Activated T-cell treated with anti-CD3 and anti-CD28 coated beads for 24 hours (primary cell): Measurements from ENCODE around the gene RAB6A.
A peak's percentile ranks its signal among the peaks of the same experiment; 100 is the strongest.
"Not testable (repeated sequence)": the region's sequence is repeated elsewhere in the genome, so short reads cannot be mapped to it uniquely, and the experiment has no call there.

Experiments
- DNase-seq: peaks from one replicate; pipeline ENCODE4 v3.0.0-alpha.2; 2020; ENCODE audit warnings: low read depth

Gene RAB6A

GRCh38 chr11:73760679-73761402, at the start of gene RAB6A:
Gene RAB6A (minus strand): TSS chr11:73761074. CDS start chr11:73760635, 439 bp downstream.
- peak; percentile 99 for DNase-seq

GRCh38 chr11:73810637-73811036, 49.8 kb upstream of the RAB6A start:
- no peak for DNase-seq

GRCh38 chr11:73808052-73808451, 47.2 kb upstream of the RAB6A start:
- no peak for DNase-seq

GRCh38 chr11:73804712-73805111, 43.8 kb upstream of the RAB6A start:
- no peak for DNase-seq

DNA sequence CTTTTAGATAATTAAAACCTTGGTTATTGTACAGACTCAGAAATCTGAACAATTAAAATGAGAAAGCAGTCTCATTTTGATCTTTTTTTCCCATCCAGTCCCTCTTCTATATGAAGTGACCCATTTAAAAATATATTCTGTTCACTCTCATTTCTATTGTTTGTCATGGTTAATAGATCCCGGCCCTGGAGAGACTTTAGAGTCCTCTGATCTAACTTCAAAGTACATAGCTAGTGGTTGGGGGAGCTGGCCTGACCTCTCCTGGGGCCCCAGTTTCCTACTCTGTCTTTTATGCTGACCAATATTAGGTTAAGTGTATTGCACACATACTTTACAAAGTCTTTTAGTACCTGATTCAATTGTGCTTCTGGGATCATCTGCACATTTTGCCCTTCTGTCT, 40.3 kb upstream of the RAB6A start:
- DNase-seq, result no peak

DNA sequence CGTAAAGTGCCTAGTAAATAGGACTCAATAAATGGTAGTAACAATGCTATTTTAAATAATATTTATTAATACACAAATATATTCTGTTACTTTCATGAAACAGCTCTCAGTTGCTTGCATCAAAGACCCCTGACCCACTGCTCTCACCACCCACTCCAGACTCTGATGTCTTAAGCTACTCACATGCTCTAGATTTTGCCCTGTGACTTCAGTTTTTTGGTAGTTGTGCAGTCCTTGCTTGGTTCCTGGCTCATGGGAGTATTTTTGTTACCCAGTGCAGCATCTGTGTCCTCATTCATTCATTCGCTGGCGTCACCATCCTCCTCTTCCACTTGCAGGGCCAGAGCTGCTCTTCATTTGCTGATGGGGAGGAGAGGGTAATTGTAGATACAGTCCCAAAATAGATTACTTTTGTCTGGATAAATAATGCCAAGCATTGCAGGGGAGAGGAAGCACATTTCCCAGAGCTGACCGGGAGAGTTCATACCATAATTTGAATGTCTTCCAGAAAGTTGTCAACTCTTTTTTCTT, 39.5 kb upstream of the RAB6A start:
- DNase-seq, result no peak

GRCh38 chr11:73797457-73797856, 36.6 kb upstream of the RAB6A start:
- no peak for DNase-seq

DNA sequence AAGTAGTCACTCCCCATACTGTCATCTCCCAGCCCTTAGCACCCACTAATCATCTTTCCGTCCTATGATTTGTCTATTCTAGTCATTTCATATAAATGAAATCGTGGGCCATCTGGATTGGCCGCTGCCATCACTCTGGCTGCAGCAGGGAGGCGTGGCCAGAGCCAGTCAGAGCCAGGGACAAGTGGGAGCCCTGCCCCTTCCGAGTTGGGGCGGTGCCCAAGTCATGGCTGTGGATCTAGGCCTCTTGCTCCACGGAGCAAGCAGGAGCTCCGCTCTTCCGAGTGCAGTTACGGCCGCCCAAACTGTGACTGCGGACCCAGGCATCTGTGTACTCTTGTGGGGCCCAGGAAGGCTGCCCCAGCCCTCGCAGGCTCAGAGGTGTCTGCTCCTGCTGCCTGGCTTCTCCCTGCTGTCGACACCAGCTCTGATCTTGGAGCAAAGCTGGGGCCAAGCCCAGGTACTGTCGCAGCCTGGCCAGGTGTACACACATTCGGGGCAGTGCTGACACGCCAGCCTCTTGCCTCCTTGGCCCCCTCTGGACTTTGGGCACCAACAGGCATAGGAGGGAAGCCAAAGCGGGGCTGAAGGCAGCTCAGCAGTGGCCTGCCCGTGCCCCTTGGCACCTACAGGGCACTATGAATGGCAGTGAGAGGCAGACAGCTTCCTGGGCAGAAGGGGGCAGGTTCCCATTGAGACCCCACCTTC, 35.2 kb upstream of the RAB6A start:
- no peak for DNase-seq

DNA sequence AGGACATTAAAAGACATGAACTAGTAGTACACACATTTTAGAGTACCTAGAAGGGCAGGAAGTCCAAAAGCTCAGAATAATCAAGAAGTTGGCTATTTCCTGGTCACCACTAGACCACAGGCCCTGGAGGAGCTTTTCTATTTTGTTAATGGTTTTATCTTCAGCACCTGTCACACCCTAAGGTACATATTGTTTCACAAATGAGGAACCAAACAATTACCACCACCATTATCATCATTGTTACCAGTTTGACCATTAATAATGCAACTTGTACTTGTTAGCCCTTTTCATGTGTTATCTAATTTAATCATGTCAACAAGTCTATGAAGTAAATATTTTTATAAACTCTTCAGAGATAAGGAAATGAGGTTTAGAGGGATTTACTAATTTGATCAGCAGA, 31.7 kb upstream of the RAB6A start:
- DNase-seq, result no peak

DNA sequence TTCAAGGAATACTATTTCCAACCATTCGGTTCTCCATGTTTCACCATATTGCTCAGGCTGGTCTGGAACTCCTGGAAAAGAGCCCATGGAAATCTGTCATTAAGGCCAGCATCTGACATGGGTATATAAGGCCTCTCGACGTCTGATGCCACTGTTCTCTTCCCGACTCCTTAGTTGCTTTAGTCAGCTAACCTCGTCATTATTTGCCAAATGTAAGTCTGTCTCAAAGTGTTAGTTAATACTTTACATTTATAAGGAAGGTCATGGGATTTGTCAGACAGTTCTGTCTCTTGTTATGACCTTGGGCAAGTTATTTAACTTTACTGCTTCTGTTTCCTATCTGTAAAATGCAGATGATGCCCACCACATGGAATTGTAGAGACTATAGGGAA, 28.4 kb upstream of the RAB6A start:
- no peak for DNase-seq

- peak; percentile 85 for DNase-seq
These were observed 27.0 kb upstream of the RAB6A start, which contains the start of gene MRPL48 for GRCh38 chr11:73787643-73788558. Gene MRPL48 (plus strand): TSS chr11:73787874. CDS start chr11:73787972, 98 bp downstream.

DNA sequence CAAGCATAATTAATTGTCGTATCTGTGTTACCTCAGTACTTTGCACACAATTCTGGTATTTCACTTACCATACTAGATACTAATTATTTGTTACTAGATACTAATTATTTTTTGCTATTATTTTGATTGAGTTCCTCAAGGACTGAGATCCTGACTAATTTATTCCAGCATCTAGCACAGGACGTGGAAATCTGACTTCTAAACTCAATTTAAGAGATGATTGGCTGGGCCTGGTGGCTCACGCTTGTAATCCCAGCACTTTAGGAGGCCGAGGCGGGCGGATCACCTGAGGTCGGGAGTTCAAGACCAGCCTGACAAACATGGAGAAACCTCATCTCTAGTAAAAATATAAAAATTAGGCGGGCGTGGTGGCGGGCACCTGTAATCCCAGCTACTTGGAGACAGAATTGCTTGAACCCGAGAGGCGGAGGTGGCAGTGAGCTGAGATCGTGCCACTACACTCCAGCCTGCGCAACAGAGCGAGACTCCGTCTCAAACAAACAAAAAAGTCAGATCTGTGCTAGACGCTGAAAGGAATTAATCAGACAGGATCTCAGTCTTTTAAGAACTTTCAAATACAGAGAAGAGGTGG, 26.3 kb upstream of the RAB6A start:
- no peak for DNase-seq

GRCh38 chr11:73785467-73785866, 24.6 kb upstream of the RAB6A start:
- DNase-seq, result not testable (repeated sequence)

DNA sequence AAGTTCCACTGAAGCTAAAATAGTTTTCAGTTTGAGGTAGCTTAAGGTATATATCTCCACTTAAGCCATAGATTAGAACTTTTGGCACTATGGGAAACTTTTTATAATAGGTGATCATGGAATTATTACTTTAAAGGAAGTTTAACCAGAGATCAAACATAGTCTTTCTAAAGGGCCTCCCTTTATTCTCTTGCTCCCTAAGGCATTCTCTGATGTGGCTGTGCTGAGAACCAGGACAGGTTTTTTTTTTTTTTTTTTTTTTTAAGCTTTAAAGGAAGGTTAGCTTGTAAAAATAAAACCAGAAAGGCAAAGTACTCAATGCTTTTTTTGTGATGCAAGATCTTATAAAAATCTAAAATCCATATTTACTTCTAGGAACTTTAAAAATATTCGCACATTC, 23.9 kb upstream of the RAB6A start:
- DNase-seq, result no peak

DNA sequence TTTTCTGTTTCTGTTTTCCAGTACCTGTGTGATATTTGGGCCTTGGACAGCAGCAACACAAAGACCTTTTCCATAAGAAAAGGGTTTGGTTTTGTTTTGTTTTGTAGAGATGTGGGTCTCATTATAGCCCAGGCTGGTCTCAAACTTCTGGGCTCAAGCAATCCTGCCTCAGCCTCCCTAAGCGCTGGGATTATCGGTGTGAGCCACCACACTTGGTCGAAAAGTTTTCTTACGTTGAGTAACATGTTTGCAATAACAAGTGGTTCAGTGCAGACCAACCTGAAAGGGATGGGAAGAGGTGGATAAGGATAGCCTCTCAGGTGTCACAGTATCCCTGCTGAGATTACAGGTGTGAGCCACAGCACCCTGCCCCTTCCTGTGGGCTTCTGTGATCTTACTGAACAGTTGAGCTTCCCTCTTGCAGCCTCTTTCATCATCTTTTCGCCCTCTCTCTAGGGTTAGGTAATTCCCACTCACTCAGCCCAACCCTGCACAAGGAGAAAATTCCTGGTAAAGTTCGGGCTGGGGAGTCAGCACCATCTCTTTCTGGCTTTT, 23.3 kb upstream of the RAB6A start:
- DNase-seq, result no peak

DNA sequence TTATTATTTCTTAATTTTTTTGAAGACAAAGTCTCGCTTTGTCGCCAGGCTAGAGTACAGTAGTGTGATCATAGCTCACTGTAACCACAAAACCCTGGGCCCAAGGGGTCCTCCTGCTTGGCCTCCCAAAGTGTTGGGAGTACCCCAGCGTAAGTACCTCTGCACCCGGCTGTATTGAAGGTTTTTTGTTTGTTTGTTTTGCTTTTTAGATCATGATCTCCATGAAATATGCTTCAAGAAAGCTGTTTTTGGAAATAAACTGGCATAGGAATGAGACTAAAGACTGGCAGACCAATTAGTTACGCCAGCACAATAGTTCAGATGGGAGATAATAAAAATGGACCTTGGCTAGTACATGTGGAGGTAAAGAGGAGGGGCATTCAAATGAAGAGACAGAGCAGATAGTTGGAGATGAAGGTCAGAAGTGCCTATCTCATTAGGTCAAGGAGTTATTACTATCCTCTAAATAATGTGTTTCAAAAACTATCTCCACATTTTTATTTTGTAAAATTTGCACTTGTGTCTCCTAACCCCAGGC, 22.7 kb upstream of the RAB6A start:
- DNase-seq, result no peak

DNA sequence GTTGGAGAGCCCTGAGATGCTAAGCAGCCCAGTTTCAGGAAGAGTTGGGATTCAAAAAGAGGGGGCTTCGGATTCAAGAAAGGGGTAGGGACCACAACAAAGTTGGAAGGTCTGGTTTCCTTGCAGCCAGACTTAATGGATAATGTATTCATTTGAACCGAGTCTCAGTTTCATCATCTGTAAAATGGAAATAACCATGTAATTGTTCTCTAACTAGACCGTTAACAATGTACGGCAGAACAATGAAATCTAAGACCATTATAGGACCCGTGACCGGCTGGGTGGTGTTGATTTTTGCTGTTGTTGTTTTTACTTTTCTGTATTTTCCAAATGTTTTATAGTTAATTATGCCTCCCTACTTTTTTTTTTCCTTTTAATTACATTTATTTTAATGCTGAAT, 20.4 kb upstream of the RAB6A start:
- DNase-seq, result no peak

GRCh38 chr11:73779084-73779902, 18.4 kb upstream of the RAB6A start:
- peak; percentile 97 for DNase-seq

DNA sequence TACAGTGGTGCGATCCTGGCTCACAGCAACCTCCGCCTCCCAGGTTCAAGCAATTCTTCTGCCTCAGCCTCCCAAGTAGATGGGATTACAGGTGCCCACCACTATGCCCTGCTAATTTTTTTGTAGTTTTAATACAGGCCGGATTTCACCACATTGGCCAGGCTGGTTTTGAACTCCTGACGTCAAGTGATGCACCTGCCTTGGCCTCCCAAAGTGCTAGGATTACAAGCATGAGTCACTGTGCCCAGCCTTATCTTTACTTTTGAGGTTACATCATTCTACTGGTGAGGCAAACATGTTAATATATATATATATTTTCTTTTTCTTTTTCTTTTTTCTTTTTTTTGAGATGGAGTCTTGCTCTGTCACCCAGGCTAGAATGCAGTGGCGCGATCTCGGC, 9.9 kb upstream of the RAB6A start:
- not testable (repeated sequence) for DNase-seq

GRCh38 chr11:73766763-73767162, 5.9 kb upstream of the RAB6A start:
- no peak for DNase-seq
